Mesodermal cell (in vitro differentiated cells): ENCODE measurements around the gene MYOM1.
A peak's percentile ranks its signal among the peaks of the same experiment; 100 is the strongest.

Source experiments
- H3K27ac ChIP-seq: 2 replicates; pipeline ENCODE4 v1.7.0; 2013; ENCODE audit warnings: mild to moderate bottlenecking, low read depth, low read length, moderate library complexity; ENCODE audit not compliant: severe bottlenecking
- H3K36me3 ChIP-seq: 2 replicates; pipeline ENCODE4 v1.7.1; 2013; ENCODE audit warnings: mild to moderate bottlenecking, low read length, moderate library complexity; ENCODE audit not compliant: control insufficient read depth, insufficient read depth
- H3K4me1 ChIP-seq: one replicate; pipeline ENCODE4 v1.7.1; 2013; ENCODE audit warnings: mild to moderate bottlenecking, low read length; ENCODE audit not compliant: insufficient read depth, control insufficient read depth, poor library complexity, severe bottlenecking
- H3K4me3 ChIP-seq: 2 replicates; pipeline ENCODE4 v1.7.0; 2013; ENCODE audit warnings: low read length, control low read depth, mild to moderate bottlenecking; ENCODE audit not compliant: insufficient read depth, poor library complexity, severe bottlenecking; ENCODE audit errors: extremely low read depth
- H3K9me3 ChIP-seq: 2 replicates; pipeline ENCODE4 v1.7.1; 2013; ENCODE audit warnings: mild to moderate bottlenecking, low read length, moderate library complexity; ENCODE audit not compliant: control insufficient read depth
- WGBS, 2 experiments: methylation state at CpG; one replicate each; pipeline ENCODE4 v1.1.5; 2013; ENCODE audit warnings: missing lambda C conversion rate in 2 of 2; ENCODE audit not compliant: insufficient coverage in 2 of 2; 5-methylcytosine and 5-hydroxymethylcytosine counted together

MYOM1 gene

DNA sequence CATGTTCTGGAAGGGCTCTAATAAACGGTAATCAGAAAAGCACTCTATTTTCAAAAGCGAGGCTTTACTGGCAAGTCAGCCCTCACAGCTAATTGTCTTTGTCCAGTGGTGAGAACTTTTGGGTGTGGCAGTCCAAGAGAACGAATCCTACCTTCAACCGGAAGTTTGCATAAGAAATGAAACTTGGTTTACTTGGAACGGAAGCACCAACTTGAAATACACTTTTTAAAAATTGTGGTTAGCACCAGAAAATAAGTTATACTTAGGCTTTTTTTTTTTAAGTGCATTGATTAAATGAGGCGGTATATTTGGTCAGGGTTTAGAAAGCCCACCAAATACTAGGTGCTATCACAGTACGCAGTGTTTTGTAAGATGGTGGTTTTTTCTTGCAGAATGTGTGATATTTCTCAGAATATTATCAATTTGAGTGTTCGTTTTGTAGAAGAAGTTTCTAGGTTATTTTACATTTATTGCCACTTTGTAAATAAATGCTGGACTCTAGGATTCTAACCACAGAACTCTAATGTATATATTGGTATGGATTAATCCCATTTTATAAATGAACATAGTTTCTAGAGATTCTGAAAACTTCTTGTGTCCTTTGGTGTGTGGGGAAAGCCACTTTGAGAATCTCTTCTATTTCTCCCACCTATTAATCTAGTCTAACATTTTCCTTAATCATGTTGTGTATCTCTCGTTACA lies 29.0 kb upstream of the MYOM1 start:
- Histone ChIP-seq H3K4me3 (peak overlapping the region; percentile 97), H3K27ac (peak overlapping the region; percentile 98), H3K9me3 (peaks cover 8% of the 10 kb centered on the region), H3K4me1 (peaks cover 25% of the 10 kb centered on the region), H3K36me3 (peaks cover 28% of the 10 kb centered on the region)
- 20 to 89% methylated on average over 1 to 4 of the region's 9 CpGs for WGBS, 2 experiments

DNA sequence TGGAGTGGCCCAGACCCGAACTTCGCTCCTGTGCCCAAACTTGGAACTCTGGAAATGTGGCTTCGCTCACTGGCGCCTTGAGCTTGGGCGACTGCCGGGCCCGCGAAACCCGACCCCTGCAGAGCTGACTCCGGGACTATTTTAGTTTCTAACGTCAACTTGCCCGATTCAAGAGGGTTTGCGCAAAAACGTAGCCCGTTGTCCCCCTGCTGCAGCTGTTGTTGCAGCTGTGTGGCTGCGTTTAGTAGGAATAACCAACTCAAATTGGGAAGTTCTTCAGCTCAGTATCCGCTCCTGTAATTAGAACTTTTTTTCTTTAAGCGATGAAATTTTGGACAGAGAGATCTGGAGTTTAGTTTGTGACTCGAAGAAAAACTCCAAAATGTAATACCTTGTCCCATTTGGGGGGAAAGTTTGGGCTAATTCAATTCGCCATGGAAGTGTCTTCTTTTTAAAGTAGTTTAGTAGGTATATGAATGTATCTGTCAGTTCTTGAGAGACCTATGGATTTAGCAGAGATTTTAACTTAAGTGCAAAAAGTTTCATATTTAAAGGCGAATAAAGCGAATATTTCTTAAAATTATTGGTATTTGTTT lies 28.4 kb upstream of the MYOM1 start:
- Histone ChIP-seq H3K27ac (peak overlapping the region; percentile 98), H3K9me3 (peaks cover 8% of the 10 kb centered on the region), H3K4me1 (peaks cover 19% of the 10 kb centered on the region), H3K36me3 (peaks cover 22% of the 10 kb centered on the region), H3K4me3 (peak overlapping the region; percentile 97)
- WGBS, 2 experiments, result 0 to 1% methylated on average over 16 to 22 of the region's 22 CpGs

DNA sequence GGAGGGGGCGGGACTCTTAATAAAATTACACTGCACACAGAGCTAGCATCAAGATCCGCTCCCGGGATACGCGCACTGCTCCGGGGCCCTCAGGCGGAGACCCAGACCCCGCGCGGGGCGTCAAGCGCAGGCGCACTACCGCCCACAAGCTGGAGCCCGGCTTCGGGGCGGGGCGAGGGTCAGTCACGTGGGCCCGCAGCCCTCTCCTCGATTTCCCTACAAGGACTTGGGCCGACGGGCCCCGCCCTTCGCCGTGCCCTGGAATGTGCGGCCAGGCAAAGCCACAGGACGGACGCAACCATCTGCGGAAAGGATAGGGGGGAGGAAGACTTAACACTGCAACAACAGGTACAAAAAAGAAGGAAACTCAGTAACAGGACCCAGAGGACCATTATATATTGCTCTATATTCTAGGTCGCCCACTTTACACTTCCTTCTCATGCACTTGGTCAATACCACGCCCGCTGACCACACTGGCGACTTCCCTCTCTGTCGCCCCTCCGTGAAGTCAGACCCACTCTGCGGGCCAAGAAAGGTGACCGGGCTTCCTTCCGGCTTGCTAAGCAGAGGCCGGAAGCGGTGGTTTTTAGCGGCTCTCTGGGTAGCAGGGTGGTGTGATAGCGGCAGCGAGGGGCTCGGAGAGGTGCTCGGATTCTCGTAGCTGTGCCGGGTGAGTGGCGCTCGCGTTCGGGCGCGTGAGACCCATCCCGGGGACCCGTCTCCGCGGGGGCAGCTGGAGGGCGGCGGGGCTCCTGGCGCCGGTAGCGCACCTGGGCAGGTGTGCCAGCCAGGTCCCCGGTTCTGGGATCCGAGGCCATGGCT lies 27.7 kb upstream of the MYOM1 start, which contains the start of gene MYL12A:
Gene MYL12A, plus strand, starts transcription at position 562 of the 822 bp plus-strand sequence. CDS start 5,447 bp downstream, outside the sequence.
- Histone ChIP-seq H3K9me3 (peaks cover 8% of the 10 kb centered on the region), H3K4me1 (peaks cover 18% of the 10 kb centered on the region), H3K4me3 (peak within 1 kb of the TSS; percentile 97), H3K27ac (peak within 1 kb of the TSS; percentile 98), H3K36me3 (peaks cover 16% of the 10 kb centered on the region)
- 0 to 2% methylated on average over 35 to 44 of the region's 65 CpGs for WGBS, 2 experiments

- H3K4me3 ChIP-seq, result peak overlapping the region; percentile 97
- 79 to 81% methylated on average over 21 of the region's 23 CpGs for WGBS, 2 experiments
- H3K36me3 ChIP-seq, result peaks cover 16% of the 10 kb centered on the region
- H3K4me1 ChIP-seq, result peaks cover 14% of the 10 kb centered on the region
- peaks cover 8% of the 10 kb centered on the region for H3K9me3 ChIP-seq
- H3K27ac ChIP-seq, result peak overlapping the region; percentile 98
Observed at GRCh38 chr18:3246635-3247239, 27.0 kb upstream of the MYOM1 start.

- Histone ChIP-seq H3K27ac (peak overlapping the region; percentile 98), H3K4me3 (peak overlapping the region; percentile 14), H3K4me1 (peaks cover 7% of the 10 kb centered on the region), H3K36me3 (peaks cover 16% of the 10 kb centered on the region), H3K9me3 (peaks cover 13% of the 10 kb centered on the region)
- 41 to 42% methylated on average over 17 to 25 of the region's 29 CpGs for WGBS, 2 experiments
Observed at GRCh38 chr18:3245853-3246634, 26.3 kb upstream of the MYOM1 start.

GRCh38 chr18:3245185-3245564 lies 25.4 kb upstream of the MYOM1 start:
- Histone ChIP-seq H3K9me3 (peaks cover 13% of the 10 kb centered on the region), H3K4me3 (no peak overlapping the region), H3K4me1 (peaks cover 4% of the 10 kb centered on the region), H3K36me3 (peaks cover 10% of the 10 kb centered on the region), H3K27ac (no peak overlapping the region)
- 63 to 67% methylated on average over 1 of the region's 1 CpG for WGBS, 2 experiments

DNA sequence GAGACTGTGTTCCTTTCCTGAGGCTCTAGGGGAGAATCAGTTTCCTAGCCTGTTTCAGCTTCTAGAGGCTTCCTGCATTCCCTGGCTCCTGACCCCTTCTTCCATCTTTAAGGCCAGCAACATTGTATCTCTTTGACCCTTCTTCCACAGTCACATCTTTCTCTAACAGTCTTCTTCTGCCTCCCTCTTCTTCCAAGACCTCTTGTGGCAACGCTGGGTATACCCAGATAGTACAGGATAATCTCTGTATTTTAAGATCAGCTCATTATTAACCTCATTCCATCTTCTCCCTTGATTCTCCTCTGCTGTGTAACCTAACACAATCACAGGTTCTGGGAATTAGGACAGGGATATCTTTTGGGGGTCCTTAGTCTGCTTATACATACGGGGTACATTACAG lies 19.0 kb upstream of the MYOM1 start:
- 91 to 92% methylated on average over 1 to 2 of the region's 2 CpGs for WGBS, 2 experiments

GRCh38 chr18:3236470-3236869 lies 16.7 kb upstream of the MYOM1 start:
- WGBS, 2 experiments, result 87 to 89% methylated on average over 4 of the region's 4 CpGs
- Histone ChIP-seq H3K4me1 (no peaks in the 10 kb centered on the region), H3K9me3 (peaks cover 4% of the 10 kb centered on the region), H3K27ac (no peak overlapping the region), H3K4me3 (no peak overlapping the region), H3K36me3 (no peaks in the 10 kb centered on the region)

More for the DNA sequence above, 19.0 kb upstream of the MYOM1 start:
- no peaks in the 10 kb centered on the region for H3K4me1 ChIP-seq
- H3K4me3 ChIP-seq, result no peak overlapping the region
- no peak overlapping the region for H3K27ac ChIP-seq
- no peaks in the 10 kb centered on the region for H3K36me3 ChIP-seq
- peaks cover 5% of the 10 kb centered on the region for H3K9me3 ChIP-seq

DNA sequence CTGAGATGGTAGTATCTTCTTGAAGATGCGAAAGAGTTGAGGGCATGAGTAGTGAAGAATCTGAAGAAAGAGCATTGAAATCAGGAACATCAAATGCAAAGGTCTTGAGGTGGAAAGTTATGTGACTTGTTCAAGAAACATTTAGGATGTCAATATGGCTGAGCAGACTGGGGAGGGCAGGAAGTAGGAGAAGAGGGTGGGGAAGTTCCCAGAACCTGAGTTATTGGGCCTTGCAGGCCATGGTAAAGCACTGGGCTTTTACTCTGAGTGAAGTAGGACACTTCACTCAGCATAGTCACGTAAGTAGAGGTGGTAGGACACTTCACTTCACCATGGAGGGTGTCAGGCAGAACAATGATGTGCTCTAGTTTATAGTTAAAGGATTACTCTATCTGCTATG lies 16.1 kb upstream of the MYOM1 start:
- H3K27ac ChIP-seq, result no peak overlapping the region
- no peaks in the 10 kb centered on the region for H3K9me3 ChIP-seq
- 90 to 94% methylated on average over 2 of the region's 2 CpGs for whole genome bisulfite sequencing, 2 experiments
- no peaks in the 10 kb centered on the region for H3K36me3 ChIP-seq
- no peak overlapping the region for H3K4me3 ChIP-seq
- no peaks in the 10 kb centered on the region for H3K4me1 ChIP-seq

GRCh38 chr18:3234457-3234856 lies 14.7 kb upstream of the MYOM1 start:
- H3K27ac ChIP-seq, result no peak overlapping the region
- no peak overlapping the region for H3K4me3 ChIP-seq
- no peaks in the 10 kb centered on the region for H3K36me3 ChIP-seq
- H3K9me3 ChIP-seq, result no peaks in the 10 kb centered on the region
- H3K4me1 ChIP-seq, result no peaks in the 10 kb centered on the region
- 77 to 87% methylated on average over 5 of the region's 5 CpGs for WGBS, 2 experiments
